ENCODE data around the gene CCNB1.
A peak's percentile ranks its signal among the peaks of the same experiment; 100 is the strongest.
"Not testable (repeated sequence)": the region's sequence is repeated elsewhere in the genome, so short reads cannot be mapped to it uniquely, and the experiment has no call there.

CCNB1 gene

DNA sequence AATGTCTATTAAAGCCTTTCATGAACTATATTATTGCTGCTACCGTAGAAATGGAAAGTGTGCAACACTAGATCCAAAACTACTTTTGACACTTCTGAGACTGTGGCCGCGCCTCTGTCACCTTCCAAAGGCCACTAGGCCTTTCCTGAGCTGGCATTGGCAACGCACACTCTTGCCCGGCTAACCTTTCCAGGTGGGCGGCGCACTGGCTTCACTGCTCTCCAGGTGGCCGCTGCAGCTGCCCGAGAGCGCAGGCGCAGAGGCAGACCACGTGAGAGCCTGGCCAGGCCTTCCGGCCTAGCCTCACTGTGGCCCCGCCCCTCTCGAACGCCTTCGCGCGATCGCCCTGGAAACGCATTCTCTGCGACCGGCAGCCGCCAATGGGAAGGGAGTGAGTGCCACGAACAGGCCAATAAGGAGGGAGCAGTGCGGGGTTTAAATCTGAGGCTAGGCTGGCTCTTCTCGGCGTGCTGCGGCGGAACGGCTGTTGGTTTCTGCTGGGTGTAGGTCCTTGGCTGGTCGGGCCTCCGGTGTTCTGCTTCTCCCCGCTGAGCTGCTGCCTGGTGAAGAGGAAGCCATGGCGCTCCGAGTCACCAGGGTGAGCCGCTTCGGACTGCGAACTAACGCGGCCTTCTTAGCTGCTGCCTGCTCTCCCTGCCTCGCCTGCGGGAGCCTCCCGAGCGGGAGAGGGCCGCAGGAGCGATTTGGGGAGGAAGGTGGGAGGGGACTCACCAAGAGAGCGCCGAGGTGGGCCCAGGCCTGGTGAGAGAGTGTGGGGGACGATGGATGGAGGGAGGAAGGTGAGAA is at the start of gene CCNB1:
Gene CCNB1 (plus strand): TSS at position 465 of the 807 bp plus-strand sequence. CDS start 113 bp downstream, at position 578.
- DNase-seq: peak; percentile 98

DNA sequence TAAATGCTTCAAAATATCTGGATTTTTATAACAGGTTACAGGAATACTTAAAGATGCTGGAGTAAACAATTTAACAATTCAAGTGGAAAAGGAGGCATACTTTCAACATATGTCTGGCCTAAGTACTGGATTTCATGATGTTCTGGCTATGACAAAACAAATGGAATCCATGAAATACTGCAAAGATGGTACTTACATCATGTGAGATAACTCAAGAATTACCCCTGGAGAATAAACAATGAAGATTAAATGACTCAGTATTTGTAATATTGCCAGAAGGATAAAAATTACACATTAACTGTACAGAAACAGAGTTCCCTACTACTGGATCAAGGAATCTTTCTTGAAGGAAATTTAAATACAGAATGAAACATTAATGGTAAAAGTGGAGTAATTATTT is 37.5 kb upstream of the CCNB1 start:
- no peak for DNase-seq

DNA sequence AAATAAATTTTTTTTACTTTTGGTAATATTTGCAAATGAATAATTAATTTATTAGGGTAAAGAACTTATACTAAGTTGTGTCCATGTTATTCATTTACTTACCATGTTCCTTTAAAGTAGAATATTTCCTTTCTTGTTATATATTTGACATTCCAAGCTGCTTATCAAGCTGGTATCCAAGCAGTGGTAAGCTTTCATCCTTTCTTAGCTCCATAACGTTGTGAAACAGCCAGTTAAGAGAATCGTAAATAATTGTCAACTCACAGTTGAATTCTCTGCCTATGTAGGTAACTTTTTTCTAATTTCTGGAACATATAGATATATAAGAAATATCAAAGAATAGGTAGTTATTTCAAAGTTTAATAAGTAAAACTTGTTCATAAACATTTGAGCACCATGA is 36.7 kb upstream of the CCNB1 start:
- no peak for DNase-seq

DNA sequence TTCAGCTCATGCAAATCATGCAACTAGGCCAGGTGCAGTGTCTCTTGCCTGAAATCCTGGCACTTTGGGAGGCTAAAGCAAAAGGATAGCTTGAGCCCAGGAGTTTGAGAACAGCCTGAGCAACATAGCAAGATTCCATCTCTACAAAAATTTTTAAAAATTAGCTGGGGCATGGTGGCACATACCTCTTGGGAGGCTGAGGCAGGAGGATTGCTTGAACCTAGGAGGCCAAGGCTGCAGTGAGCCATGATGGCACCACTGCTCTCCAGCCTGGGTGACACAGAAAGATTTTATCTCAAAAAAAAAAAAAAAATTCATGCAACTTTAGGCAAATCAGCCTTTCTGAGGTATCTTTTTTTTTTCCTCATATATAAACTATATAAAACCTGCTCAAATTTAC is 35.6 kb upstream of the CCNB1 start:
- no peak for DNase-seq

DNA sequence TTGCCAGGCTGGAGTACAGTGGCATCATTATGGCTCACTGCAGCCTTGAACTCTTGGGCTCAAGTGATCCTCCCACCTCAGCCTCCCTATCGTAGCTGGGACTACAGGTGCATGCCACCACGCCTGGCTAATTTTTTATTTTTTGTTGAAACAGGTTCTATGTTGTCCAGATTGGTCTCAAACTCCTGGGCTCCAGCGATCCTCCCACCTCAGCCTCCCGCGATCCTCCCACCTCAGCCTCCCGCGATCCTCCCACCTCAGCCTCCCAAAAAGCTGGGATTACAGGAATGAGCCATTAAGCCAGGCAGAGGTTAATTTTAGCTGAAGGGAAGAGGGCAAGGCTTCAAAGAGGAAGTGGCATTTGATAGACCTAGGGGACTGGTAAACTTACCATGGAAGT is 32.8 kb upstream of the CCNB1 start:
- DNase-seq: no peak

DNA sequence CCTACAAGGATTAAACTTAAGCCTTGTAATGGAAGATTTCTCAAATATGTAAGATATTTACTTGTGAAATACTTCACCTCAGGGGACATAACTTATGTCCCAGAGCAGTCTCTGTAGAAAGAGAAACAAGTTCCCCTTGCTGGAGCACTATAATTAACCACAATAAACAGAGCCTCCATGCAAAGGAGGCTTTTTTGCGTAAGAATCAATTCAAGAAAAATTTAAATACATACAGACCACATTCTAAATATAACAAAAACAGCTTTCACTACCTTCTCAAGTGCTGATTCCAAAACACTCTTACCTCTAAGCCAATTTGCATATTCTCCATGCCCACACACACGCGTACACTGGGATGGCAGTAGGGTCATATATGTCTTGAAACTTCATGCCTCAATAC is 30.7 kb upstream of the CCNB1 start:
- DNase-seq: no peak

DNA sequence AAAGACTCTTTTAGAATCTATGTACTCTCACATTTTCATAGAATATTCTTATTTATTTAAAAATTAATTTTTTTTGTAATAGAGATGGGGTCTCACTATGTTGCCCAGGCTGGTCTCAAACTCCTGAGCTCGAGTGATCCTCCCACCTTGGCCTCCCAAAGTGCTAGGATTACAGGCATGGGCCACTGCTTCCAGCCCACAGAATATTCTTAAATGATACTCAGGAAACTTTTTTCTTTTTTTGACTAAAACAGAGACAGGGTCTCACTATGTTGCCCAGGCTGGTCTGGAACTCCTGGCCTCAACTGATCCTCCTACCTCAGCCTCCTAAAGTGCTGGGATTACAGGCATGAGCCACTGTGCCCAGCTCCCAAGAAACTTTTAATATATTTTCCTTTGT is 29.7 kb upstream of the CCNB1 start:
- DNase-seq: not testable (repeated sequence)

DNA sequence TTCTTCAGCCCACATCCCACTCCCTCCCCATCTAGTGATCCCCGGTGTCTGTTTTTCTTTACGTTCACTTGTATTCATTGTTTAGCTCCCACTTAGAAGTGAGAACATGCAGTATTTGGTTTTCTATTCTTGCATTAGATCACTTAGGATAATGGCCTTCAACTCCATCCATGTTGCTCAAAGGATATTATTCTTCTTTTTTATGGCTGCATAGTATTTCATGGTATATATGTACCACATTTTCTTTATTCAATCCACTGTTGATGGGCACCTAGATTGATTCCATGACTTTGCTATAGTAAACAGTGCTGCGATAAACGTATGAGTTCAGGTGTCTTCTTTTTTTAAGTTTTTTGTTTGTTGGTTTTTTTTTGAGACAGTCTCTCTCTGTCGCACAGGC is 29.1 kb upstream of the CCNB1 start:
- DNase-seq: no peak

DNA sequence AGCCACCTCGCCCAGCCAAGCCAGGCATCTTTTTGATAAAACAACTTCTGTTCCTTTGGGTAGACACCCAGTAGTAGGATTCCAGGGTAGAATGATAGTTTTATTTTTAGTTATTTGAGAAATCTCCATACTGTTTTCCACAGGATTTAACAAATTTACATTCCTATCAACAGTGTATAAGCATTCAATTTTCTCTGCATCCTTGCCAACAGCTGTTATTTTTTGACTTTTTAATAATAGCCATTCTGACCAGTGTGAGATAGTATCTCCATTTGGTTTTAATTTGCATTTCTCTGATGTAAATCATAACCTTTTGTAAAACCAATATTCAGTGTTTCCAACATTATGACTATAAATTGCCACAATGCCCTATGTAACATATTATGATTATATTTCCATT is 28.2 kb upstream of the CCNB1 start:
- DNase-seq: no peak

DNA sequence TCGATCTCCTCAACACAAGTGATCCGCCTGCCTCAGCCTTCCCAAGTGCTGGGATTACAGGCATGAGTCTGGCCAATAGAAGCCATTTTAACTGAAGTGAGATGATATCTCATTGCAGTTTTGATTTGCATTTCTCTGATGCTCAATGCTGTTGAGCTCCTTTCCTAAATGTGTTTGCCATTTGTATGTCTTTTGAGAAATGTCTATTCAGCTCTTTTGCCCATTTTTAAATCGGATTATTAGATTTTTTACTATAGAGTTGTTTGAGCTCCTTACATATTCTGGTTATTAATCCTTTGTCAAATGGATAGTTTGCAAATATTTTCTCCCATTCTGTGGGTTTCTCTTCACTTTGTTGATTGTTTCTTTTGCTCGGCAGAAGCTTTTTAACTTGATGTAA is 26.7 kb upstream of the CCNB1 start:
- DNase-seq: not testable (repeated sequence)

DNA sequence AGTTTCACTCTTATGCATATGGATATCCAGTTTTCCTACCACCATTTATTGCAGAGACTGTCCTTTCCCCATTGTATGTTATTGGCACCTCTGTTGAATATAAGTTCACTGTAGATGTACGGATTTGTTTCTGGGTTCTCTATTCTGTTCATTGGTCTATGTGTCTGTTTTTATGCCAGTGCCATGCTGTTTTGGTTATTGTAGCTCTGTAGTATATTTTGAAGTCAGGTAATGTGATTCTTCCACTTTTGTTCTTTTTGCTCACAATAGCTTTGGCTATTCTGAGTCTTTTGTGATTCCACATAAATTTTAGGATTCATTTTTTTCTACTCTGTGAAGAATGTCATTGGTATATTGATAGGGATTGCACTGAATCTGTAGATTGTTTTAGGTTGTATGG is 26.1 kb upstream of the CCNB1 start:
- no peak for DNase-seq

DNA sequence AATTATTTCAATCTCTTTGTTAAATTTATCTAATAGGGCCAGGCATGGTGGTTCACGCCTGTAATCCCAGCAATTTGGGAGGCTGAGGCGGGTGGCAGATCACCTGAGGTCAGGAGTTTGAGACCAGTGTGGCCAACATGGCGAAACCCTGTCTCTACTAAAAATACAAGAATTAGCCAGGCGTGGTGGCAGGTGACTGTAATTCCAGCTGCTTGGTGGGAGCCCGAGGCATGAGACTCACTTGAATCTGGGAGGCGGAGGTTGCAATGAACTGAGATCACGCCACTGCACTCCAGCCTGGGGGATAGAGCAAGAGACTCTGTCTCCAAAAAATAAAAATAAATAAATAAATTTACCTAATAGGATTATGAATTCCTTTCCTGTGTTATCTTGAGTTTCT is 18.4 kb upstream of the CCNB1 start:
- not testable (repeated sequence) for DNase-seq

DNA sequence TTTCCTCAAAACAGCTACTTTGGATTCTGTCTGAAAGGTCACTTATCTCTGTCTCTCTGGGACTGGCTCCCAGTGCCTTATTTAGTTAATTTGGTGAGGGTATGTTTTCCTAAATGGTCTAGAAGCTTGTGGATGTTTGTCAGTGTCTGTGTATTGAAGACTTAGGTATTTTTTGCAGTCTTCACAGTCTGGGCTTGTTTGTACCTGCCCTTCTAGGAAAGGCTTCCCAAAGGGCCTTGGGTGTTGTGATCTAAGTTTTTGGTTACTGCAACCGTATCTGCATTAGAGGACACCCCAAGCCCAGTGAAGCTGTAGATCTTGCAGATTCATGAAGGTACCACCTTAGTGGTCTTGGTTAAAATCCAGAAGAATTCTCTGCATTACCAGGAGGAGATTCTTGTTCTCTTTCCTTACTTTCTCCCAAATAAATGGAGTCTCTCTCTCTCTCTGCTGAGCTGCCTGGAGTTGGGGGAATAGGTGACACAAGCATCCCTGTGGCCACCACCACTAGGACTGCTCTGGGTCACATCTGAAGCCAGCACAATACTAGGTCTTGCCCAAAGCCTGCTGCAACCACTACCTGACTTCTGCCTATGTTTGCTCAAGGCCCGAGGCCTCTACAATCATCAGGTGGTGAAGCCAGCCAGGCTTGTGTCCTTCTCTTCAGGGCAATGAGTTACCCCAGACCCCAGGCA is 17.8 kb upstream of the CCNB1 start:
- DNase-seq: no peak

DNA sequence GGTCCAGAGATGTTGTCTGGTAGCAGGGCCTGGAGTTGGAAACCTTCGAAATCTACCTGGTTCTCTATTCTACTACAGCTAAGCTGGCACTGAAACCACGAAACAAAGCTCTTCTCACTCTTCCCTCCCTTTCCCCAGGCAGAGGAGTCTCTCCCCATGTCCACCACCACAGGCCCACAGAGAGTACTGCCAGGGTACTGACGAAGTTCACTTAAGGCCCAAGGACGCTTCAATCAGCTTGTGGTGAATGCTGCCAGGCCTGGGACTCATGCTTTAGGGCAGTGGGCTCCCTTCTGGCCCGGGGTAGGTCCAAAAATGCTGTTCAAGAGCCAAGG is 17.3 kb upstream of the CCNB1 start:
- DNase-seq: no peak

DNA sequence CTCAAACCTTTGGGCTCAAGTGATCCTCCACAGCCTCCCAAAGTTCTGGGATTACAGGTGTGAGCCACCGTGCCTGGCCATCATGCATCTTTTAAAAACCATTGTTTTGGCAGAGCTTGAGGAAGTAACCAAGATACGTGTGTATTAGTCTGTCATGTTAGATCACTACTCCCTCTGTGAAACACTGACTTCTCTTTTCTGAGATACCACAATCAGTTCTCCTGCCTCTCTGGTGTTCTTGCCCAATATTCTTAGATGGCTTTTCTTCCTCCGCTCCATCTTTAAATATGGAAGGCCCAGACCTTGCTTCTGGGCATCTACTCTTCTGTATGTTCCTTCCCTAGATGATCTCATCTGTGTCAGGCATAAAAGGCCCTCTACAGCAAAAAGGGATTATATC is 14.2 kb upstream of the CCNB1 start:
- DNase-seq: no peak

DNA sequence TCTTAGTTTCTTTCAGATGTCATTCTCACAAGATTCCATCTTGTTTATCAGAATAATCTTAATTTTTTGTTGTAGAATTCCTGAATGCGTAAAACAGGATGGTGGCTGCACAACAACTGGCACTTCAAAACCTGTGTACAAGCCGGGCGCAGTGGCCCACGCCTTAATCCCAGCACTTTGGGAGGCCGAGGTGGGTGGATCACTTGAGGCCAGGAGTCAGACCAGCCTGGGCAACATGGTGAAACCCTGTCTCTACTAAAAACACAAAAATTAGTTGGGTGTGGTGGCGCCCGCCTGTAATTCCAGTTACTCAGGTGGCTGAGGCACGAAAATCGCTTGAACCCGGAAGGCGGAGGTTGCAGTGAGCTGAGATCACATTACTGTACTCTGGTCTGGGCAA is 10.5 kb upstream of the CCNB1 start:
- no peak for DNase-seq

DNA sequence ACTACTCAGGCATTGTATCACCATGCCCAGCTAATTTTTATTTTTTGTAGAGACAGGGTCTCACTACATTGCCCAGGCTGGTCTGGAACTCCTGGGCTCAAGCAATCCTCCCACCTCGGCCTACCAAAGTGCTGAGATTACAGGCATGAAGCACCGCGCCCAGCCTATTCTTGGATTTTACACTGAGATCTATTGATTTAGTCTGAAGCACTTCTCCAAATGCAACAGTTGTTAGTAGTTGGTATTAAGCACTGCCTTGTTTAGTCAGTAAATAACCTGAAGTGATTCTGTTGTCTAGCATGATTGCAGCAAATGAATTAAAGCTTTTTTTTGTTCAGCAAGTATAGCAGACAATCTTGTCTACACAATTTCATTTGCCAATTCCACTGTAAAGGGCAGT is 8.9 kb upstream of the CCNB1 start:
- no peak for DNase-seq

DNA sequence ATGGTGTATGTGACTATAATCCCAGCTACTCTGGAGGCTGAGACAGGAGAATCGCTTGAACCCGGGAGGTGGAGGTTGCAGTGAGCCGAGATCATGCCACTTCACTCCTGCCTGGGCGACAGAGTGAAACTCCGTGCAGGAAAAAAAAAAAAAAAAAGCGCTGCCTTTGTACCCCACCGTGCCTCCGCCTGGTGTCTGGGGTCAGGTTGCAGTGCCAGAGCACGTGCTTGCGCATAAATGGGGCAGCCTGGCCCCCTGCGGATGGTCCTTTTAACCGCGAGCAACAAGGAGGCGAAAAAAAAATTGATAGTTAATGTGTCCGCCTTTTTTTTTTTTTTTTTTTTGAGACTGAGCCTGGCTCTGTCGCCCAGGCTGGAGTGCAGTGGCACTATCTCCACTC is 6.3 kb upstream of the CCNB1 start:
- DNase-seq: no peak

DNA sequence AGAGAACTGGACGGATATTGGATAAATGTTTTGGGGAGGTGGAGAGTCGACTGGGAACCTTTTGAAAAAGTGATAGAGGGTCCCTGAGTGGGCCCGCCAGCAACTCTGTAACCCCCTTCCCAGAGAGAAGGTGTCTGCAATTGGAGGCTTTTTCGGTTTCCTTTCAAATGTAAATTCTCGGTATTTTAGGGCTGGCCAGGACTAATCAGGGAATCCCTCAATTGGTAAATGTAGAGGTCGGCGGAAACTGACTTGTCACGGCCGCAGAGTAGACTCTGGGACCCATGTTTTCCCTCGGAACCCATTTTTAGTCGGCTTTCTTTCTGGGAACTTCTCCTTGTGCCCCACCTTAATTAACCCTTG is 524 bp downstream of the CCNB1 start:
- peak; percentile 35 for DNase-seq

DNA sequence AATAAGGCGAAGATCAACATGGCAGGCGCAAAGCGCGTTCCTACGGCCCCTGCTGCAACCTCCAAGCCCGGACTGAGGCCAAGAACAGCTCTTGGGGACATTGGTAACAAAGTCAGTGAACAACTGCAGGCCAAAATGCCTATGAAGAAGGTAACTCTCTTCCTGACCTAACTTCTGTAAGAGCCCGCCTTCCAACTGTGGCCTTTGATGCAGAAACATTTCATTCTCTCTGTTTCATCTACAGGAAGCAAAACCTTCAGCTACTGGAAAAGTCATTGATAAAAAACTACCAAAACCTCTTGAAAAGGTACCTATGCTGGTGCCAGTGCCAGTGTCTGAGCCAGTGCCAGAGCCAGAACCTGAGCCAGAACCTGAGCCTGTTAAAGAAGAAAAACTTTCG is 979 bp downstream of the CCNB1 start:
- DNase-seq: no peak

DNA sequence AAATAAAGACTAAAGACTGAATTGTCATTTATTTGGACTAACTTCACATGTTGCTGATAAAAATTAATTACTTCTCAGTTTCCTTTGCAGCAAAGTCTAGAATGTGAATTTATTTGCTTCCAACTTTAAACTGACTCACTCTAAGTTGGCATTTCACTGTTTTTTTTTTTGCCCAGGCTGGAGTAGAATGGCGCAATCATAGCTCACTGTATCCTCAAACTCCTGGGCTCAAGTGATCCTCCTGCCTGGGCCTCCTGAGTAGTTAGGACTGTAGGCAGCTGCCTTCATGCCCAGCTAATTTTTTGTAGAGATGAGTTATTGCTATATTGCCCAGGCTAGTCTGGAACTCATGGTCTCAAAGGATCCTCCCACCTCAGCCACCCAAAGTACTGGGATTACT is 3.5 kb downstream of the CCNB1 start:
- DNase-seq: no peak

DNA sequence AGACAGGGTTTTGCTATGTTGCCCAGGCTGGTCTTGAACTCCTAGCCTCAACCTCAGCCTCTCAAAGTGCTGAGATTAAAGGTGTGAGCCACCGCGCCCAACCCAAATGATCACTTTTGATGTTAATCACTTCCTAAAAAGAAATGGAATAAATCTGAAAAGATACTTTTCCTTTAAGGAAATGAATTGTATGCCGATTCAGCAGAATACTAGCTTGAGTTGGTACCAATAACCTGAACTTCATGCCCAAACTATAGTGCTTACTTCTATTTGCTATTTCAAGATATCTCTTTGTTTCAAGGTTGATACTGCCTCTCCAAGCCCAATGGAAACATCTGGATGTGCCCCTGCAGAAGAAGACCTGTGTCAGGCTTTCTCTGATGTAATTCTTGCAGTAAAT is 4.0 kb downstream of the CCNB1 start:
- DNase-seq: no peak

DNA sequence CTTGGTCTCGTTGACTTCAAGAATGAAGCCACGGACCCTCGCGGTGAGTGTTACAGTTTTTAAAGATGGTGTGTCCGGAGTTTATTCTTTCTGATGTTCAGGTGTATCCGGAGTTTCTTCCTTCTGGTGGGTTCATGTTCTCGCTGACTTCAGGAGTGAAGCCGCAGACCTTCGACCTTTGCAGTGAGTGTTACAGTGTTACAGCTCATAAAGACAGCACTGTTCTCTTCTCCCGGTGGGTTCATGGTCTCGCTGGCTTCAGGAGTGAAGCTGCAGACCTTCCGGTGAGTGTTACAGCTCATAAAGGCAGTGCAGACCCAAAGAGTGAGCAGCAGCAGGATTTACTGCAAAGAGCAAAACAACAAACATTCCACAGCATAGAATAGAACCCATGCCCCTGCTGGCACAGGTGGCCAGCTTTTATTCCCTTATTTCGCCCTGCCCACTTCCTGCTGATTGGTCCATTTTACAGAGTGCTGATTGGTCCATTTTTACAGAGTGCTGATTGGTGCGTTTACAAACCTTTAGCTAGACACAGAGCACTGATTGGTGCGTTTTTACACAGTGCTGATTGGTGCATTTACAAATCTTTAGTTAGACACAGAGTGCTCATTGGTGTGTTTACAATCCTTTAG is 14.8 kb downstream of the CCNB1 start:
- DNase-seq: not testable (repeated sequence)

DNA sequence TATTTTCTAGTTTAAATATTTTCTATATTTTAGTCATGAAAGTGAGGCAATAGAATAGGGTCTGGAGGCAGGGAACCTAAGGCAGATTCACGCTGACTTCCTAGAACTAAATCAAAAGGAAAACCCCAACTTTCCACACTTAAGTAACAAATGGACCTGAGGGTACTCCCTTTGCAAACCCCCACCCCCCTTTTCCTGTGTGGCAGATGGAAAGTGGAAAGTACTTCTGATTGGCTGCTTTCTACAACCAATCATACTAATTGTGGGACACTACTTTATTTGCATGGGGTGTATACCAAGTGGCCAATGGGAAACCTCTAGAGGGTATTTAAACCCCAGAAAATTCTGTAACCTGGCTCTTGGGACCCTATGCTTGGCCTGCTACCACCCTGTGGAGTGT is 17.7 kb downstream of the CCNB1 start:
- DNase-seq: no peak

Data from hematopoietic multipotent progenitor cell treated with erythropoietin and hydrocortisone succinate and interleukin-3 and kit ligand, for 8 days (in vitro differentiated cells).